ENCODE results near the gene RABGAP1L. TPM values are rescaled to one million over a fixed set of nuclear protein-coding genes. Genes with fewer than 3 reads are reported as not detected.

The RABGAP1L gene
- total and polyA plus RNA-seq, 2 of the 8 experiments (the other 6 are each of a cell fraction or from before 2014, with no cell fraction given): 33.3 to 156 TPM

- TF ChIP-seq NANOG (IDR thresholded peaks at IDR 0.05; ENCODE audit: insufficient read depth, low read depth, low read length, poor library complexity, severe bottlenecking) (no peak), EGR1 (IDR thresholded peaks at IDR 0.05; ENCODE audit: borderline replicate concordance, low read depth, low read length) (no peak), CREB1 (IDR thresholded peaks at IDR 0.05) (no peak), SRF (IDR thresholded peaks at IDR 0.05; ENCODE audit: low read depth, low read length) (no peak)
Measured at GRCh38 chr1:174224641-174225040, 65.3 kb downstream of the RABGAP1L start (continued).

Measured in H1 (cell line).